ENCODE measurements around the gene ZDHHC14. TPM values are rescaled to one million over a fixed set of nuclear protein-coding genes. Genes with fewer than 3 reads are reported as not detected.

ZDHHC14 gene
- total RNA-seq, 1 experiment from 2014 or later = 1.7 TPM

GRCh38 chr6:157403686-157404051 lies 22.7 kb downstream of the ZDHHC14 start:
- peaks cover 40 to 46% of the 10 kb centered on the region in 2 experiments for H3K4me1 Mint-ChIP-seq
- H3K4me1 ChIP-seq (ENCODE audit: insufficient read depth, low read length) = peaks cover 6% of the 10 kb centered on the region; the same call in 1 of the 2 replicates
- H3K36me3 Mint-ChIP-seq (ENCODE audit: insufficient read depth in 1 of 3, low read depth in 3 of 3) = peaks cover 0 to 4% (median 4%) of the 10 kb centered on the region in 3 experiments; a peak in 2 of 7 replicates

More at GRCh38 chr6:157403686-157404051, 22.7 kb downstream of the ZDHHC14 start:
- Histone ChIP-seq H3K56ac (ENCODE audit: insufficient read length, low read depth, low read length) (no peak overlapping the region), H3K23ac (ENCODE audit: insufficient read length, low read depth, low read length) (no peak overlapping the region), H2BK120ac (ENCODE audit: low read depth, low read length, poor library complexity, severe bottlenecking) (no peak overlapping the region), H3K4ac (ENCODE audit: low read depth, low read length) (no peak overlapping the region), H4K91ac (ENCODE audit: insufficient read length, low read depth, low read length) (no peak overlapping the region), H2BK12ac (ENCODE audit: insufficient read length, low read depth, low read length) (no peak overlapping the region), H3K9ac (ENCODE audit: extremely low read depth, insufficient read length, low read length) (no peak overlapping the region), H2AFZ (ENCODE audit: low read length) (no peak overlapping the region), H3K4me2 (ENCODE audit: insufficient read depth, insufficient read length, low read length) (no peak overlapping the region), H3K23me2 (ENCODE audit: insufficient read length, low read depth, low read length, poor library complexity, severe bottlenecking) (no peaks in the 10 kb centered on the region), H2AK5ac (ENCODE audit: insufficient read length, low read length) (no peak overlapping the region), H4K8ac (replicated peaks; ENCODE audit: insufficient read length, low read depth, low read length) (no peak overlapping the region), H3K79me2 (ENCODE audit: insufficient read depth, low read length) (no peaks in the 10 kb centered on the region), H3K79me1 (ENCODE audit: insufficient read depth, low read depth, low read length, poor library complexity, severe bottlenecking) (no peaks in the 10 kb centered on the region), H3K14ac (ENCODE audit: insufficient read depth, low read length) (no peak overlapping the region; the same call in 1 of the 2 replicates), H3K9me3 (ENCODE audit: control insufficient read depth, low read depth, low read length) (no peaks in the 10 kb centered on the region), H2BK20ac (ENCODE audit: low read depth, low read length, poor library complexity, severe bottlenecking) (no peak overlapping the region), H4K5ac (ENCODE audit: insufficient read length, low read depth, low read length) (no peak overlapping the region), H3T11ph (ENCODE audit: low read length) (no peak overlapping the region), H3K27ac (ENCODE audit: insufficient read length, low read depth, low read length) (no peak overlapping the region), H3K18ac (ENCODE audit: insufficient read length, low read depth, low read length) (no peak overlapping the region), H4K20me1 (ENCODE audit: control insufficient read depth, insufficient read depth, insufficient read length) (no peaks in the 10 kb centered on the region), H2BK5ac (ENCODE audit: insufficient read length, low read length) (no peak overlapping the region), H3K27me3 (ENCODE audit: insufficient read depth, low read length) (no peaks in the 10 kb centered on the region), H2BK15ac (ENCODE audit: low read depth, low read length) (no peak overlapping the region)
- no peak for TF ChIP-seq CTCF (conservative IDR thresholded peaks at IDR 0.05)
- Mint-ChIP-seq H3K4me3 (no peak overlapping the region), H3K27ac (peak overlapping the region in 1 of 3 experiments; percentile 52; a peak in 2 of 7 replicates), H3K27me3 (ENCODE audit: low read depth) (no peaks in the 10 kb centered on the region; the same call in 1 of the 2 replicates), H3K9me3 (0 out of 5 replicates have a peak, but pooled peaks cover 0 to 3% of the 10 kb centered on the region in 2 experiments)
- no peak for DNase-seq
- WGBS (ENCODE audit: extremely low coverage, insufficient read length, low lambda C conversion rate) = no CpG with 5 or more reads among the region's 6 CpGs

Data from H9 (cell line).